ENCODE data around the gene AGBL3. TPM values are rescaled to one million over a fixed set of nuclear protein-coding genes. Genes with fewer than 3 reads are reported as not detected.

Gene AGBL3
- total and polyA plus RNA-seq, 7 donors = 0.51 to 3.5 (median 1.3) TPM

DNA sequence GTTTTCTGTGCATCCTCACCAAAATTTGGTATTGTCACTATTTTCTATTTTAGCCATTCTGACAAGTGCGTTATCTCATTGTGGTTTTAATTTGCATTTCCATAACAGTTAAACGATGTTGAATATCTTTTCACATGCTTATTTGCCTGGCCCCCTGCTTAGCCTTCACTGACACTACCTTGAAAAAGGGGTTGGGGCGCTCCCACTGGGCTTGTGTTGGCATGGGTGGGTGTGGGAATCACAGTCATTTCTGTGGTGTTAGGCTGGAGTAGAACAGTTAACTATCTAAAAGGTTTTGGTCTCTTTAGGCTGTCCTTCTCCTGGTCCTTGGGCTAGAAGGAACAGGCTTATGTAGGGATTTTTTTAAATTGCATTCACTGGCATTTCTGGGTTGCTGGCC, 89.4 kb downstream of the AGBL3 start:
- 70 to 76% (median 76%) methylated on average over 3 of the region's 3 CpGs for WGBS, 3 donors
- DNase-seq (no peak), ATAC-seq (no peak)
- Histone ChIP-seq H3K4me1 (no peaks in the 10 kb centered on the region), H3K9me3 (no peaks in the 10 kb centered on the region), H3K27ac (no peak overlapping the region), H3K27me3 (ENCODE audit: insufficient read depth in 3 of 3, low read length in 2 of 3) (no peaks in the 10 kb centered on the region), H3K36me3 (ENCODE audit: insufficient read depth in 1 of 2, low read depth in 1 of 2) (no peaks in the 10 kb centered on the region), H3K4me3 (no peak overlapping the region)
- intact Hi-C loops (cut with DNase I) = no loop called here
- TF ChIP-seq, protein P1, sequence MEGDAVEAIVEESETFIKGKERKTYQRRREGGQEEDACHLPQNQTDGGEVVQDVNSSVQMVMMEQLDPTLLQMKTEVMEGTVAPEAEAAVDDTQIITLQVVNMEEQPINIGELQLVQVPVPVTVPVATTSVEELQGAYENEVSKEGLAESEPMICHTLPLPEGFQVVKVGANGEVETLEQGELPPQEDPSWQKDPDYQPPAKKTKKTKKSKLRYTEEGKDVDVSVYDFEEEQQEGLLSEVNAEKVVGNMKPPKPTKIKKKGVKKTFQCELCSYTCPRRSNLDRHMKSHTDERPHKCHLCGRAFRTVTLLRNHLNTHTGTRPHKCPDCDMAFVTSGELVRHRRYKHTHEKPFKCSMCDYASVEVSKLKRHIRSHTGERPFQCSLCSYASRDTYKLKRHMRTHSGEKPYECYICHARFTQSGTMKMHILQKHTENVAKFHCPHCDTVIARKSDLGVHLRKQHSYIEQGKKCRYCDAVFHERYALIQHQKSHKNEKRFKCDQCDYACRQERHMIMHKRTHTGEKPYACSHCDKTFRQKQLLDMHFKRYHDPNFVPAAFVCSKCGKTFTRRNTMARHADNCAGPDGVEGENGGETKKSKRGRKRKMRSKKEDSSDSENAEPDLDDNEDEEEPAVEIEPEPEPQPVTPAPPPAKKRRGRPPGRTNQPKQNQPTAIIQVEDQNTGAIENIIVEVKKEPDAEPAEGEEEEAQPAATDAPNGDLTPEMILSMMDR (IDR thresholded peaks at IDR 0.05) = no peak

DNA sequence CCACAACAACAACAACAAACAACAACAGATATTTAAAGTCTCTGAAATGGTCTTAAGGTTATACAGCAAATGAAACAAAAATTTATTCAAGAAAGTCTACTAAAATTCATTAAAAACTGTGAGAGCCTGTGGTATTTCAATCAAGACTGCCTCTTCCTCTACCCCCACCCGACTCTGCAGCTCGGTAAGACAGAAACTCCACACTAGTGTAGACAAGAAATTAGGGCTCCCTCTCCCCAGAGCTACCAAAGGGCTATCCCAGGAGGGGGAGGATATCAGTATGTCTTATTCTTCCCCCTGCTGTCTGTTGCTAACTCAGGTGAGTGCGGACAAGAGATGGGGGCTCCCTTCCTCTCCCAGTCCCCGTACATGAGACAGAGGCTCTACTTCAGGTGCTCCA, 90.6 kb downstream of the AGBL3 start:
- no peaks in the 10 kb centered on the region for H3K9me3 ChIP-seq
- intact Hi-C loops (cut with DNase I) = no loop called here
- H3K27me3 ChIP-seq (ENCODE audit: insufficient read depth in 3 of 3, low read length in 2 of 3) = no peaks in the 10 kb centered on the region
- no peak overlapping the region for H3K4me3 ChIP-seq
- ATAC-seq (no peak), DNase-seq (no peak)
- TF ChIP-seq, protein P1 (IDR thresholded peaks at IDR 0.05) = no peak
- no peak overlapping the region for H3K27ac ChIP-seq
- no peaks in the 10 kb centered on the region for H3K4me1 ChIP-seq
- 88 to 94% (median 94%) methylated on average over 4 of the region's 4 CpGs for WGBS, 3 donors
- no peaks in the 10 kb centered on the region for H3K36me3 ChIP-seq (ENCODE audit: insufficient read depth in 1 of 2, low read depth in 1 of 2)

DNA sequence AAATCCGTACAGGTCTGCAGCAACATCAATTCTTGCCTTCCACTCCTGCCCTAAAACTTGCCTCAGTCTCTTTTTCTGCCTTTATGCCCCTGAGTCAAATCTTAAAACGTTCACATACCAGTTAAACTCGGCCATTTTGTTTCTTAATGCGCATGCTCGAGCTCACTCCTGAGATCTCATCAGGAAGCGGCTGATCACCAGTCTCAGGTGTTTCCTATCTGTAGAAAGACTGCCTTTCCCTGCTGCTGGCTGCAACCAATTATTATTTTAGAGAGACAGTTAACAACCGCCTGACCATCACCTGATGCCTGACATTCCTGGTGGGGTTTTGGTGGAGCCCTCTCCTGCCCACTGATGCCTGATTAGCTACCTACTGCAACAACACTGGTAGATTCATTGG, 91.3 kb downstream of the AGBL3 start:
- TF ChIP-seq, protein P1 (IDR thresholded peaks at IDR 0.05) = no peak
- no peak for ATAC-seq

DNA sequence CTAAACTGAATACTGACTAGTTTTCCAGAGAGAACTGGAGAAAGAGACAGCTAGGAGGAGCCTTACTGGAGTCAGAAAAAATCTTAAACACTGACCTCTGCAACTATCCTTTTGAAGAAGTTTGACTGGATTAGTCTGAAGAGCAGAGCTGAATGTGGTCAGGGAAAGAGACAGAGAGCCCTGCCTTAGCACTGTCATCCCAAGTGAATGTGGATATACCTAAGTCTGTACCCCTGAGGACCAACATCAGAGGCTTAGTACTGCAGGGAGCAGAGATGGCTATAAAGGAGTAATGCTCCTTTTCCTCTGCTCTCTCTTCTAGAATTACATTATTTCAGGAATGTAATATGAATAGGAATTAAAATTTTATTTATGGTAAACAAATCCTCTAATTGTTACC, 91.7 kb downstream of the AGBL3 start:
- no peaks in the 10 kb centered on the region for H3K4me1 ChIP-seq
- intact Hi-C loops (cut with DNase I) = no loop called here
- H3K27ac ChIP-seq = no peak overlapping the region
- no peak overlapping the region for H3K4me3 ChIP-seq
- no peak for ATAC-seq
- no peaks in the 10 kb centered on the region for H3K36me3 ChIP-seq (ENCODE audit: insufficient read depth in 1 of 2, low read depth in 1 of 2)
- H3K27me3 ChIP-seq (ENCODE audit: insufficient read depth in 3 of 3, low read length in 2 of 3) = no peaks in the 10 kb centered on the region
- DNase-seq = no peak
- no peaks in the 10 kb centered on the region for H3K9me3 ChIP-seq
- TF ChIP-seq, protein P1 (IDR thresholded peaks at IDR 0.05) = no peak

More for the DNA sequence above, 91.3 kb downstream of the AGBL3 start:
- H3K36me3 ChIP-seq (ENCODE audit: insufficient read depth in 1 of 2, low read depth in 1 of 2) = no peaks in the 10 kb centered on the region
- intact Hi-C loops (cut with DNase I) = no loop called here
- WGBS, 3 donors = 67 to 73% (median 72%) methylated on average over 7 of the region's 7 CpGs
- H3K9me3 ChIP-seq = no peaks in the 10 kb centered on the region
- no peak for DNase-seq
- no peaks in the 10 kb centered on the region for H3K4me1 ChIP-seq
- no peak overlapping the region for H3K27ac ChIP-seq
- no peak overlapping the region for H3K4me3 ChIP-seq
- H3K27me3 ChIP-seq (ENCODE audit: insufficient read depth in 3 of 3, low read length in 2 of 3) = no peaks in the 10 kb centered on the region

DNA sequence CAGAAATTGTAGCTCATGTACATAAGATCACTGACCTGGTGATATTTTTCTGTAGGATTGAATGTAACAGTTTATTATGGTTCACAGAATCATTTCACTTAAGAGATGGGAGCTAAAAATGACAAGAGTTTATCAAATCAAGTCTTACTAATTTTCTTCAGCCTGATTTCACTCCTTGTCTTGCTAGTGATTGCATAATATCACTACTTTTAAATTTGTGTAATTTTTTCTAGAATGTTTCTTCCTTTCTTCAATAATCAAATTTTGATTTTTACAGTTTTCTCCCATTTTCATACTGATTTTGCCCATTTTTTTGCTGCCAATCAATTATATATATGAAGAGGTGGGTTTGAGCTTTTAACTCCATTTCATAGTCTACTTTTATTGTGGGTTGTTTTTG, 92.8 kb downstream of the AGBL3 start:
- no peak for DNase-seq
- TF ChIP-seq, protein P1 (IDR thresholded peaks at IDR 0.05) = no peak
- Histone ChIP-seq H3K4me3 (no peak overlapping the region), H3K4me1 (no peaks in the 10 kb centered on the region), H3K36me3 (ENCODE audit: insufficient read depth in 1 of 2, low read depth in 1 of 2) (no peaks in the 10 kb centered on the region), H3K9me3 (no peaks in the 10 kb centered on the region), H3K27ac (no peak overlapping the region), H3K27me3 (ENCODE audit: insufficient read depth in 3 of 3, low read length in 2 of 3) (no peaks in the 10 kb centered on the region)
- intact Hi-C loops (cut with DNase I) = no loop called here
- ATAC-seq = no peak
